OCI-LY1 (cell line): ENCODE results near the gene TMEM156.

Source experiments
- H2AFZ ChIP-seq: fragments of 200-600 bp; sonication (generic), shearing (Covaris generic); 2 replicates; pipeline ENCODE4 v1.6.0; 2014; ENCODE audit warnings: antibody characterized with exemption, mild to moderate bottlenecking, low read length
- H3F3A ChIP-seq: fragments of 200-600 bp; sonication (generic), shearing (Covaris generic); 2 replicates; pipeline ENCODE4 v1.6.0; 2014; ENCODE audit warnings: mild to moderate bottlenecking, antibody characterized with exemption, low read length, moderate library complexity; ENCODE audit not compliant: insufficient read depth
- H3K27ac ChIP-seq: fragments of 200-600 bp; sonication (generic); 2 replicates; pipeline ENCODE4 v1.5.1; 2014; ENCODE audit warnings: low read length, mixed run types, mild to moderate bottlenecking, low read depth; ENCODE audit not compliant: poor library complexity, severe bottlenecking
- H3K27me3 ChIP-seq: fragments of 200-600 bp; sonication (generic); 2 replicates; pipeline ENCODE4 v1.6.0; 2014; ENCODE audit warnings: antibody characterized with exemption, mild to moderate bottlenecking, low read length, moderate library complexity; ENCODE audit not compliant: insufficient read depth
- H3K36me3 ChIP-seq: fragments of 200-600 bp; sonication (generic); 2 replicates; pipeline ENCODE4 v1.6.1; 2014; ENCODE audit warnings: mild to moderate bottlenecking, antibody characterized with exemption, low read length, moderate library complexity, mixed read lengths; ENCODE audit not compliant: insufficient read depth
- H3K4me1 ChIP-seq: fragments of 200-600 bp; sonication (generic); 2 replicates; pipeline ENCODE4 v1.5.1; 2014; ENCODE audit warnings: mild to moderate bottlenecking, low read length, moderate library complexity; ENCODE audit not compliant: insufficient read depth, severe bottlenecking
- H3K4me2 ChIP-seq: fragments of 200-600 bp; sonication (generic), shearing (Covaris generic); 2 replicates; pipeline ENCODE4 v1.6.1; 2014; ENCODE audit warnings: low read length
- H3K4me3 ChIP-seq: fragments of 200-600 bp; sonication (generic); 2 replicates; pipeline ENCODE4 v1.5.1; 2014; ENCODE audit warnings: low read length, low read depth, mild to moderate bottlenecking, mixed read lengths; ENCODE audit not compliant: poor library complexity, severe bottlenecking
- H3K79me2 ChIP-seq: fragments of 200-600 bp; shearing (Covaris generic); 2 replicates; pipeline ENCODE4 v1.6.1; 2016; ENCODE audit warnings: mixed run types, low read length, mixed read lengths; ENCODE audit not compliant: insufficient read depth
- H3K9ac ChIP-seq: fragments of 200-600 bp; sonication (generic), shearing (Covaris generic); 2 replicates; pipeline ENCODE4 v1.6.1; 2014; ENCODE audit warnings: mild to moderate bottlenecking, low read length, mixed read lengths
- H3K9me2 ChIP-seq: fragments of 200-600 bp; sonication (generic), shearing (Covaris generic); 2 replicates; pipeline ENCODE4 v1.6.1; 2014; ENCODE audit warnings: low read depth, mild to moderate bottlenecking, low read length, mixed read lengths
- H3K9me3 ChIP-seq: fragments of 200-600 bp; shearing (Covaris generic); 2 replicates; pipeline ENCODE4 v1.6.1; 2014; ENCODE audit warnings: low read length, mixed read lengths
- H4K20me1 ChIP-seq: fragments of 200-600 bp; sonication (generic), shearing (Covaris generic); 2 replicates; pipeline ENCODE4 v1.6.0; 2016; ENCODE audit warnings: mild to moderate bottlenecking, low read length; ENCODE audit not compliant: insufficient read depth
- EZH2 ChIP-seq: fragments of 200-600 bp; sonication (generic), shearing (Covaris generic); IDR thresholded peaks from 2 replicates; pipeline ENCODE4 v1.8.0; 2017; ENCODE audit warnings: borderline replicate concordance, mixed run types, mild to moderate bottlenecking, antibody characterized with exemption, low read length, moderate library complexity, mixed read lengths
- TF ChIP-seq, protein P1 (sequence below): fragments of 200-600 bp; sonication (generic), shearing (Covaris generic); IDR thresholded peaks from 2 replicates; pipeline ENCODE4 v1.5.1; 2017; ENCODE audit warnings: mild to moderate bottlenecking, antibody characterized with exemption, low read length, moderate library complexity, mixed read lengths

TMEM156 gene

DNA sequence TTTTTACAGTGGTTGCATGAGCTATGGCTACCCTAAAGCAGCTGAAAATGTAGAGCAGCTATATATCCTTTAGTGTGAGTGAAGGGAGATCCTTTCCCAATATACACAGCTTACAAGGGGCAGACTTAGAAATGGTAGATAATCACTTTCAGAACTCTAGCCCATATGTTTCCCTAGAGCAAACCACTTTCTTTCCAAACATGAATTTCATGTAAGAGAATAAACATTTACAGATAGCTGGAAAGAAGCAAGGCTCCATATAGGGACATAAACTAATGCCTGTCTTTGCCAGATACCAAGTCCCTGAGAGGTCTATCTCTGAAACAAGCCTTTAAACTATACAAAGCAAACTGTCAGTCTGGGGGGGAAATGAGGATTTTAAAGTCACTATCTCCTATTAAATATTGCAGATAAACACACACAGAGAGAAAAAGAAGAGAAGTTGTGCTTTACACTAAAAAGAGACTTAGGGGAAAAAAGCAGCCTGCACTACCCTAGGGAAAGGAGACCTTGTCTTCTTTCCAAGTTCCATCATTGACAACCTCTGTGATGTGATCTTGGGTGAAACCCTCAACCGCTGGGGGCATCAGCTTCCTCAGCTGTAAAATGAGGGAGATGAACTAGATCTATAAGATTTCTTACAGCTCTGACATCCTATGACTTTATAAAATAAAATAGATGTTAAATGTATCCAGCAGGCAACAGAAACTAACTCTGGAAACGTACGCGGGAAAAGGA, 73.6 kb downstream of the TMEM156 start:
- no peaks in the 10 kb centered on the region for H3K9me2 ChIP-seq
- no peak overlapping the region for H3K27ac ChIP-seq
- H3K4me3 ChIP-seq: no peak overlapping the region
- TF ChIP-seq, protein P1, sequence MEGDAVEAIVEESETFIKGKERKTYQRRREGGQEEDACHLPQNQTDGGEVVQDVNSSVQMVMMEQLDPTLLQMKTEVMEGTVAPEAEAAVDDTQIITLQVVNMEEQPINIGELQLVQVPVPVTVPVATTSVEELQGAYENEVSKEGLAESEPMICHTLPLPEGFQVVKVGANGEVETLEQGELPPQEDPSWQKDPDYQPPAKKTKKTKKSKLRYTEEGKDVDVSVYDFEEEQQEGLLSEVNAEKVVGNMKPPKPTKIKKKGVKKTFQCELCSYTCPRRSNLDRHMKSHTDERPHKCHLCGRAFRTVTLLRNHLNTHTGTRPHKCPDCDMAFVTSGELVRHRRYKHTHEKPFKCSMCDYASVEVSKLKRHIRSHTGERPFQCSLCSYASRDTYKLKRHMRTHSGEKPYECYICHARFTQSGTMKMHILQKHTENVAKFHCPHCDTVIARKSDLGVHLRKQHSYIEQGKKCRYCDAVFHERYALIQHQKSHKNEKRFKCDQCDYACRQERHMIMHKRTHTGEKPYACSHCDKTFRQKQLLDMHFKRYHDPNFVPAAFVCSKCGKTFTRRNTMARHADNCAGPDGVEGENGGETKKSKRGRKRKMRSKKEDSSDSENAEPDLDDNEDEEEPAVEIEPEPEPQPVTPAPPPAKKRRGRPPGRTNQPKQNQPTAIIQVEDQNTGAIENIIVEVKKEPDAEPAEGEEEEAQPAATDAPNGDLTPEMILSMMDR: no peak
- no peak for TF ChIP-seq EZH2
- no peak overlapping the region for H3K4me2 ChIP-seq
- no peak overlapping the region for H2AFZ ChIP-seq
- H3K27me3 ChIP-seq: no peaks in the 10 kb centered on the region
- H4K20me1 ChIP-seq: no peaks in the 10 kb centered on the region
- H3F3A ChIP-seq: no peaks in the 10 kb centered on the region
- peaks cover 8% of the 10 kb centered on the region for H3K9me3 ChIP-seq
- no peaks in the 10 kb centered on the region for H3K79me2 ChIP-seq
- H3K9ac ChIP-seq: no peak overlapping the region
- no peaks in the 10 kb centered on the region for H3K36me3 ChIP-seq
- no peaks in the 10 kb centered on the region for H3K4me1 ChIP-seq

DNA sequence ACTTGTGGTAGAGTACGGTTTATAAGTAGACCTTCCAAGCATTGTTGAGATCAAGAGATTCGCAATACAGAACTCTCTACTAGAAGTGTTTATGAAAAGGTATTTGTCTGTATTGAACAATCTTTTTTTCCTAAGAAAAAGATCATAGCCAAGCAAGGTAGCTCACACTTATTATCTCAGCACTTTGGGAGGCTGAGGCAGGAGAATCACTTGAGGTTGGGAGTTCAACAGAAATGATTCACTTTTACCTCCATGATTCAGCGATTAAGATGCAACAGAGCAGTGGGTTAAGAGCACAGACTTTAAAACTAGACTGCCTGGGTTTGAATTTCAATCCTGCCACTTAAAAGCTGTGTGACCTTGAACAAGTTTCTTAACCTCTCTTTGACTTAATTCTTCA, 74.3 kb downstream of the TMEM156 start:
- H3F3A ChIP-seq: no peaks in the 10 kb centered on the region
- H3K27ac ChIP-seq: no peak overlapping the region
- H3K79me2 ChIP-seq: no peaks in the 10 kb centered on the region
- H3K4me2 ChIP-seq: no peak overlapping the region
- no peak overlapping the region for H3K4me3 ChIP-seq
- H2AFZ ChIP-seq: no peak overlapping the region
- peaks cover 8% of the 10 kb centered on the region for H3K9me3 ChIP-seq
- no peaks in the 10 kb centered on the region for H3K36me3 ChIP-seq
- H3K9ac ChIP-seq: no peak overlapping the region
- no peaks in the 10 kb centered on the region for H4K20me1 ChIP-seq
- H3K27me3 ChIP-seq: no peaks in the 10 kb centered on the region
- H3K4me1 ChIP-seq: no peaks in the 10 kb centered on the region
- no peaks in the 10 kb centered on the region for H3K9me2 ChIP-seq
- no peak for TF ChIP-seq EZH2
- TF ChIP-seq, protein P1: no peak

DNA sequence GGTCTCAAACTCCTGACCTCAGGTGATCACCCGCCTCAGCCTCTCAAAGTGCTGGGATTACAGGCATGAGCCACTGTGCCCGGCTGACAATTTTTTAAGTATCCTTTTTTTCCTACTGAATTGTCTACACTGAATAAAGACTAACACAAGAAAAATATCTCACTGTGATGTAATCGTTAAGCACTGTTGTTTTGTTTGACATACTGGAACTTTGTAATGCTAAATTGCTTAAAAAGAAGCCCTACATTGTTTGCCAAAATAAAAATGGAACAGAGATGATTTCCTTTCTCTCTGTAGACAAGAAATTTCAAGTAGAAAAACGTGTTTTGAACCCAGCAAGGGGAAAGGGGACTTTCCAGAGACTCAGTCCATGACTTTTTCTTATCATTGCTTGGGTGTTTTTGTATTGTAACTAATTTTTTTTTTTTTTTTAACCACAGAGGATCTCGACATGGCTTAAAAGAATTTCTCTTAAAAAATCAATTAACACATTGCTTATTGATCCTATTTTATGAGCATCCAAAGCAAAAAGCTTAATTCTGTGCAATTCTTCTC, 74.9 kb downstream of the TMEM156 start:
- Histone ChIP-seq H3K27ac (no peak overlapping the region), H3K36me3 (no peaks in the 10 kb centered on the region), H2AFZ (no peak overlapping the region), H3K27me3 (no peaks in the 10 kb centered on the region), H3K9ac (no peak overlapping the region), H3K4me3 (no peak overlapping the region), H3K79me2 (no peaks in the 10 kb centered on the region), H3K4me1 (no peaks in the 10 kb centered on the region), H4K20me1 (no peaks in the 10 kb centered on the region), H3K4me2 (no peak overlapping the region), H3F3A (no peaks in the 10 kb centered on the region), H3K9me3 (peaks cover 8% of the 10 kb centered on the region), H3K9me2 (no peaks in the 10 kb centered on the region)
- TF ChIP-seq, protein P1: no peak
- TF ChIP-seq EZH2: no peak
